Right forelimb (tissue), 1 donor: Measurements from ENCODE around the gene DNAH5.
"Not testable (repeated sequence)": the region's sequence is repeated elsewhere in the genome, so short reads cannot be mapped to it uniquely, and the experiment has no call there.

Source experiments
- DNase-seq: peaks from one replicate; pipeline ENCODE4 v3.0.0-alpha.2; 2018

Gene DNAH5

GRCh38 chr5:13944560-13945199 lies at the start of gene DNAH5:
DNAH5 (minus strand) TSS chr5:13944688; CDS start chr5:13944438, 250 bp downstream.
- DNase-seq, result no peak

GRCh38 chr5:13993926-13994325 lies 49.4 kb upstream of the DNAH5 start:
- no peak for DNase-seq

- DNase-seq, result no peak
Measured at GRCh38 chr5:13992795-13993194, 48.3 kb upstream of the DNAH5 start.

- no peak for DNase-seq
Measured at GRCh38 chr5:13991365-13991764, 46.9 kb upstream of the DNAH5 start.

GRCh38 chr5:13990896-13991295 lies 46.4 kb upstream of the DNAH5 start:
- DNase-seq, result no peak

GRCh38 chr5:13989832-13990231 lies 45.3 kb upstream of the DNAH5 start:
- no peak for DNase-seq

GRCh38 chr5:13987843-13988464 lies 43.5 kb upstream of the DNAH5 start:
- peak; percentile 64 for DNase-seq

GRCh38 chr5:13985731-13986418 lies 41.4 kb upstream of the DNAH5 start:
- no peak for DNase-seq

GRCh38 chr5:13984888-13985287 lies 40.4 kb upstream of the DNAH5 start:
- DNase-seq, result not testable (repeated sequence)

GRCh38 chr5:13976867-13977830 lies 32.7 kb upstream of the DNAH5 start:
- DNase-seq, result no peak

- no peak for DNase-seq
Measured at GRCh38 chr5:13976223-13976622, 31.7 kb upstream of the DNAH5 start.

GRCh38 chr5:13975246-13975645 lies 30.8 kb upstream of the DNAH5 start:
- DNase-seq, result no peak

GRCh38 chr5:13973724-13974123 lies 29.2 kb upstream of the DNAH5 start:
- DNase-seq, result no peak

- no peak for DNase-seq
Measured at GRCh38 chr5:13972029-13972428, 27.5 kb upstream of the DNAH5 start.

GRCh38 chr5:13957032-13957645 lies 12.7 kb upstream of the DNAH5 start:
- DNase-seq, result no peak

GRCh38 chr5:13956471-13956870 lies 12.0 kb upstream of the DNAH5 start:
- no peak for DNase-seq

GRCh38 chr5:13955896-13956295 lies 11.4 kb upstream of the DNAH5 start:
- DNase-seq, result no peak

GRCh38 chr5:13946111-13946510 lies 1.6 kb upstream of the DNAH5 start:
- DNase-seq, result no peak

GRCh38 chr5:13945271-13945670 lies 783 bp upstream of the DNAH5 start:
- DNase-seq, result no peak

GRCh38 chr5:13943676-13944075 lies 812 bp downstream of the DNAH5 start:
- no peak for DNase-seq

GRCh38 chr5:13941468-13941867 lies 3.0 kb downstream of the DNAH5 start:
- DNase-seq, result no peak

- no peak for DNase-seq
Measured at GRCh38 chr5:13939638-13940037, 4.8 kb downstream of the DNAH5 start.

GRCh38 chr5:13934921-13935320 lies 9.6 kb downstream of the DNAH5 start:
- no peak for DNase-seq
